ENCODE data around the gene PDZRN3. TPM values are rescaled to one million over a fixed set of nuclear protein-coding genes. Genes with fewer than 3 reads are reported as not detected.

The PDZRN3 gene
- total and polyA plus RNA-seq, 3 experiments from 2014 or later: not detected

DNA sequence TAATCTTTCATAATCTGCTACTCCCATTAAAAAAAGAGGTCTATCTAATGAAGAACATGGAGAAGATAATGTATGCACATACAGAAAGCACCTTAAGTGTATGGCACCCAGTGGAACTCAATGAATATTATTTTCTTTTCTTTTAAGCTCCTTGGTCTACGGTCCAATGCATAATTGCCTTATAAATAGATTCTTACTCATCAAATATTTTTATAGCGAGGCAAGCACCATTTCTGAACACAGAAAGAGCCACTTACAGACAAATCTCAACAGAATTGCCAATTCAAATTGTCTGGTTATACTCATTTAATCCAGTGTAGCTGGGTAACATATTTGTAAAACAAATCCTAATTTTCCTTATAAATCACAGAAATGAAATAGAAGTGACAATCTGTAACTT, 6.3 kb downstream of the PDZRN3 start:
- Mint-ChIP-seq H3K36me3 (no peaks in the 10 kb centered on the region), H3K4me1 (no peaks in the 10 kb centered on the region), H3K4me3 (no peak overlapping the region), H3K9me3 (peaks cover 0 to 3% (median 0%) of the 10 kb centered on the region in 5 donors), H3K27ac (no peak overlapping the region), H3K27me3 (peaks cover 0 to 3% of the 10 kb centered on the region in 2 donors)
- H3K27me3 ChIP-seq (ENCODE audit: insufficient read depth, low read length, poor library complexity, severe bottlenecking): no peaks in the 10 kb centered on the region
- H3K27ac ChIP-seq (ENCODE audit: low read depth, low read length): no peak overlapping the region
- no peak overlapping the region for H3K4me3 ChIP-seq (ENCODE audit: low read length)
- no peak for DNase-seq
- H3K36me3 ChIP-seq (ENCODE audit: insufficient read depth, low read length): no peaks in the 10 kb centered on the region
- no peaks in the 10 kb centered on the region for H3K4me1 ChIP-seq (ENCODE audit: insufficient read depth, low read length)
- POLR2A ChIA-PET: no interaction called here
- H3K9me3 ChIP-seq (ENCODE audit: low read length): no peaks in the 10 kb centered on the region
- CTCF ChIA-PET: no interaction called here

DNA sequence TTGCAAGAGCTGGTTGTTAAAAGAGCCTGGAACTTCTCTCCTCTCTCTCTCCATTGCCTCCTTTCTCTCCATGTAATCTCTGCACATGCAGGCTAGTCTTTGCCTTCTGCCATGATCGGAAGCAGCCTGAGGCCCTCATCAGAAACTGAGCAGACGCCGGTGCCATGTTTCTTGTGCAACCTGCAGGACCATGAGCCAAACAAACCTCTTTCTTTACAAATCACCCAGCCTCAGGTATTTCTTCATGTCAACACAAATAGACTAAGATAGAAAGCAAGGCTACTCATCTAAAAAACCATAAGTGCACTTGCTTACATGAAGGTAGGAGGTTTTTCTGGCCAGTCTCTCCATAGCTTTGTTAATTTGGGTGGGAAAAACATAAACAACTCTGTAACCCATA, 8.7 kb downstream of the PDZRN3 start:
- no peak overlapping the region for H3K4me3 Mint-ChIP-seq
- no peak for DNase-seq
- H3K4me1 Mint-ChIP-seq: no peaks in the 10 kb centered on the region

GRCh38 chr3:73614419-73614818, 10.3 kb downstream of the PDZRN3 start:
- CTCF ChIA-PET: no interaction called here
- Histone ChIP-seq H3K9me3 (ENCODE audit: low read length) (no peaks in the 10 kb centered on the region), H3K27ac (ENCODE audit: low read depth, low read length) (no peak overlapping the region), H3K4me3 (ENCODE audit: low read length) (no peak overlapping the region), H3K36me3 (ENCODE audit: insufficient read depth, low read length) (no peaks in the 10 kb centered on the region), H3K27me3 (ENCODE audit: insufficient read depth, low read length, poor library complexity, severe bottlenecking) (no peaks in the 10 kb centered on the region), H3K4me1 (ENCODE audit: insufficient read depth, low read length) (no peaks in the 10 kb centered on the region)
- H3K9me3 Mint-ChIP-seq: peaks cover 0 to 2% (median 0%) of the 10 kb centered on the region in 5 donors
- DNase-seq: no peak
- POLR2A ChIA-PET: no interaction called here
- no peaks in the 10 kb centered on the region for H3K36me3 Mint-ChIP-seq
- H3K4me3 Mint-ChIP-seq: no peak overlapping the region
- H3K27me3 Mint-ChIP-seq: peaks cover 0 to 6% of the 10 kb centered on the region in 2 donors
- no peaks in the 10 kb centered on the region for H3K4me1 Mint-ChIP-seq
- no peak overlapping the region for H3K27ac Mint-ChIP-seq

More for the DNA sequence above, 8.7 kb downstream of the PDZRN3 start:
- POLR2A ChIA-PET: no interaction called here
- Mint-ChIP-seq H3K27ac (no peak overlapping the region), H3K36me3 (no peaks in the 10 kb centered on the region), H3K27me3 (peaks cover 0 to 6% of the 10 kb centered on the region in 2 donors), H3K9me3 (peaks cover 0 to 2% (median 0%) of the 10 kb centered on the region in 5 donors)
- no peaks in the 10 kb centered on the region for H3K4me1 ChIP-seq (ENCODE audit: insufficient read depth, low read length)
- no peaks in the 10 kb centered on the region for H3K27me3 ChIP-seq (ENCODE audit: insufficient read depth, low read length, poor library complexity, severe bottlenecking)
- H3K9me3 ChIP-seq (ENCODE audit: low read length): no peaks in the 10 kb centered on the region
- no peak overlapping the region for H3K27ac ChIP-seq (ENCODE audit: low read depth, low read length)
- no peaks in the 10 kb centered on the region for H3K36me3 ChIP-seq (ENCODE audit: insufficient read depth, low read length)
- CTCF ChIA-PET: no interaction called here
- no peak overlapping the region for H3K4me3 ChIP-seq (ENCODE audit: low read length)

DNA sequence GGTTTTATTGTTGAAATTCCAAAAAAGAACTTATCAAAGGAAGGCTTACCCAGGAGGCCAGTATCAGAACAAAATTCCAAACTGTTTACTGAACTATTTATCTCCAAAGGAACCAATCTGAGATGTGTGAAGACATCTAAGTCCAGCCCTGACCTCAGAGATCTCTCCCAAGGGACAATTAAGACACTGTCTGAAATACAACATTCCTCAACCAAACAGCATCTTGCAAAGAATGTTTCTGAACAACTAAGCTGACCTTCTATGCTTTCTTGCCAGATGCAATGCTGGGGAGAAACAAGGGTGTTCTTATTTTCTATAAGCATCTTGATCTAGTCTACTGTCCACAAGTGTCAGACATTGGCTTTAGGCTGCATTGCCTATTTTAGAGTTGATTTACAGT, 13.6 kb downstream of the PDZRN3 start:
- Mint-ChIP-seq H3K9me3 (peaks cover 0 to 5% (median 0%) of the 10 kb centered on the region in 5 donors), H3K4me1 (no peaks in the 10 kb centered on the region), H3K4me3 (no peak overlapping the region), H3K27me3 (peaks cover 0 to 3% of the 10 kb centered on the region in 2 donors), H3K36me3 (no peaks in the 10 kb centered on the region), H3K27ac (no peak overlapping the region)
- ChIA-PET POLR2A (no interaction called here), CTCF (no interaction called here)
- H3K27ac ChIP-seq (ENCODE audit: low read depth, low read length): no peak overlapping the region
- H3K9me3 ChIP-seq (ENCODE audit: low read length): no peaks in the 10 kb centered on the region
- no peak for DNase-seq
- H3K36me3 ChIP-seq (ENCODE audit: insufficient read depth, low read length): no peaks in the 10 kb centered on the region
- no peaks in the 10 kb centered on the region for H3K4me1 ChIP-seq (ENCODE audit: insufficient read depth, low read length)
- no peak overlapping the region for H3K4me3 ChIP-seq (ENCODE audit: low read length)
- no peaks in the 10 kb centered on the region for H3K27me3 ChIP-seq (ENCODE audit: insufficient read depth, low read length, poor library complexity, severe bottlenecking)

DNA sequence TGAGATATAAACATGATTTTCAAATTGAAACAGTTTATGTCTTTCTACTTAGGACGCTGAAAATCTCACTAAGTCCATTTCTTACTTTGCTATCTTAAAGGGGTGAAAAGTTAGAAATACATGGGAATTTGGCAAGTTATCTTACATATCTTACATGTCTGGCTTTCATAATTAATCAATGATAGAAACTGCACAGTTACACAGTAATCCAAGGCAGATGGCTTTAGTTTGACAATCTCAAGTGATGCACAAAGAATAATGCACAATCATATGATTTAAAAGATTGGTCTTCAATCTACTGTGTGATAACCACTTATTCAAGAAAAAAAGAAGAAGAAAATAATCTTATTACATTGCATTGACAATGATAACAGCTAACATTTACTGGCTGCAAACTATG, 14.2 kb downstream of the PDZRN3 start:
- no peaks in the 10 kb centered on the region for H3K36me3 ChIP-seq (ENCODE audit: insufficient read depth, low read length)
- H3K27me3 ChIP-seq (ENCODE audit: insufficient read depth, low read length, poor library complexity, severe bottlenecking): no peaks in the 10 kb centered on the region
- H3K4me1 ChIP-seq (ENCODE audit: insufficient read depth, low read length): no peaks in the 10 kb centered on the region
- Mint-ChIP-seq H3K27ac (no peak overlapping the region), H3K36me3 (no peaks in the 10 kb centered on the region), H3K27me3 (peaks cover 0 to 3% of the 10 kb centered on the region in 2 donors), H3K4me3 (no peak overlapping the region), H3K4me1 (no peaks in the 10 kb centered on the region), H3K9me3 (peaks cover 0 to 3% (median 0%) of the 10 kb centered on the region in 5 donors)
- ChIA-PET CTCF (no interaction called here), POLR2A (no interaction called here)
- no peak overlapping the region for H3K4me3 ChIP-seq (ENCODE audit: low read length)
- no peaks in the 10 kb centered on the region for H3K9me3 ChIP-seq (ENCODE audit: low read length)
- no peak for DNase-seq
- H3K27ac ChIP-seq (ENCODE audit: low read depth, low read length): no peak overlapping the region

- Mint-ChIP-seq H3K4me1 (no peaks in the 10 kb centered on the region), H3K9me3 (peaks cover 0 to 3% (median 0%) of the 10 kb centered on the region in 5 donors), H3K27ac (no peak overlapping the region), H3K4me3 (no peak overlapping the region), H3K36me3 (no peaks in the 10 kb centered on the region), H3K27me3 (peaks cover 0 to 3% of the 10 kb centered on the region in 2 donors)
- ChIA-PET CTCF (no interaction called here), POLR2A (no interaction called here)
- no peak overlapping the region for H3K4me3 ChIP-seq (ENCODE audit: low read length)
- no peaks in the 10 kb centered on the region for H3K36me3 ChIP-seq (ENCODE audit: insufficient read depth, low read length)
- no peaks in the 10 kb centered on the region for H3K4me1 ChIP-seq (ENCODE audit: insufficient read depth, low read length)
- H3K27ac ChIP-seq (ENCODE audit: low read depth, low read length): no peak overlapping the region
- H3K9me3 ChIP-seq (ENCODE audit: low read length): no peaks in the 10 kb centered on the region
- no peaks in the 10 kb centered on the region for H3K27me3 ChIP-seq (ENCODE audit: insufficient read depth, low read length, poor library complexity, severe bottlenecking)
- no peak for DNase-seq
Observed at GRCh38 chr3:73609655-73610054, 15.1 kb downstream of the PDZRN3 start.

GRCh38 chr3:73609315-73609641, 15.5 kb downstream of the PDZRN3 start:
- CTCF ChIA-PET: no interaction called here

DNA sequence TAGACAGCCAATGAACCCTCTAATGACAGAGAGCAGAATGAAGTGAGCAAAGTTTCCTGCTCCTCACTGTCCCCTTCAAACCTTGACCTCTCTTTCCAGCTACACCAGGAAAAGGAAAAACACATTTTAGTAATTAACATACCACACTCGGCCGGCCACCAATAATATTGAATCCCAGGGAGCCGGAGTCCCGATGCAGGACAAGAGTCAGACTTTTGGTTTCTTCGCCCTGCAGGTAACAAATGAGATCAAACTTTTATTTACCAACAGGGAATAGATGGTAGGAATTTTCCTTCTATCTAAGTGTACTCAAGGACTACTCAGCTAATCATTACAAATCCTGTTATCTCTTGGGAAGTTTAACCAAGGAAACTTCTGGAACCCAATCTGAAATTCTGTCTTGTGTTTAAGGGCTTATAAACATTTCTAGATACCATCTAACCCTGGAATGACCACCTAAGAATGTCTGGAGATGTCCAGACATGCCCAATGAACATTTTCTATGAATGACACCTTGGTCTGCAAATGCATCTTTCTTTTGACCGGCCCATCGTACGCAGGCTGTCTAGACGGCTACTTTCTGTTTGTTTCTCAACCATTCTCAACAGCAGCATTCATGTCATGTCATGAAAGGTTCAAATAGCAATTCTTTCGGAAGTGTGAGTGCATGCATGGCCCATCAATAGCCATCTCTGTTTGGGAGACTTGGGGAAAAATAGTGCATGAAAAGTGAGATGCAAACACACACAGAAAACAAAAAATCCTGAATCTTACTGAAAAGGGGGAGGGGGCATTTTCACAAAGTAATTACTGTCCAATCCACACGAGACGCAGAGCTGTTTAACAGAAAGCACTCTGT, 16.1 kb downstream of the PDZRN3 start:
- Histone ChIP-seq H3K27me3 (ENCODE audit: insufficient read depth, low read length, poor library complexity, severe bottlenecking) (no peaks in the 10 kb centered on the region), H3K9me3 (ENCODE audit: low read length) (no peaks in the 10 kb centered on the region), H3K36me3 (ENCODE audit: insufficient read depth, low read length) (no peaks in the 10 kb centered on the region), H3K4me3 (ENCODE audit: low read length) (no peak overlapping the region), H3K27ac (ENCODE audit: low read depth, low read length) (no peak overlapping the region), H3K4me1 (ENCODE audit: insufficient read depth, low read length) (no peaks in the 10 kb centered on the region)
- POLR2A ChIA-PET: no interaction called here
- Mint-ChIP-seq H3K4me1 (no peaks in the 10 kb centered on the region), H3K4me3 (no peak overlapping the region), H3K27me3 (peaks cover 0 to 3% of the 10 kb centered on the region in 2 donors), H3K27ac (no peak overlapping the region), H3K36me3 (no peaks in the 10 kb centered on the region), H3K9me3 (peaks cover 0 to 3% (median 0%) of the 10 kb centered on the region in 5 donors)
- CTCF ChIA-PET: no interaction called here
- DNase-seq: no peak

More at GRCh38 chr3:73609315-73609641, 15.5 kb downstream of the PDZRN3 start:
- H3K4me1 Mint-ChIP-seq: no peaks in the 10 kb centered on the region
- no peak overlapping the region for H3K4me3 ChIP-seq (ENCODE audit: low read length)
- peaks cover 0 to 3% (median 0%) of the 10 kb centered on the region in 5 donors for H3K9me3 Mint-ChIP-seq
- H3K27ac Mint-ChIP-seq: no peak overlapping the region
- peaks cover 0 to 3% of the 10 kb centered on the region in 2 donors for H3K27me3 Mint-ChIP-seq
- H3K9me3 ChIP-seq (ENCODE audit: low read length): no peaks in the 10 kb centered on the region
- H3K36me3 ChIP-seq (ENCODE audit: insufficient read depth, low read length): no peaks in the 10 kb centered on the region
- no peak for DNase-seq
- POLR2A ChIA-PET: no interaction called here
- H3K4me1 ChIP-seq (ENCODE audit: insufficient read depth, low read length): no peaks in the 10 kb centered on the region
- H3K27ac ChIP-seq (ENCODE audit: low read depth, low read length): no peak overlapping the region
- H3K27me3 ChIP-seq (ENCODE audit: insufficient read depth, low read length, poor library complexity, severe bottlenecking): no peaks in the 10 kb centered on the region
- H3K4me3 Mint-ChIP-seq: no peak overlapping the region
- H3K36me3 Mint-ChIP-seq: no peaks in the 10 kb centered on the region

Measured in CD8-positive, alpha-beta memory T cell (primary cell).